ENCODE measurements around the gene RSPH1.
"Not testable (repeated sequence)": the region's sequence is repeated elsewhere in the genome, so short reads cannot be mapped to it uniquely, and the experiment has no call there.

Gene RSPH1

GRCh38 chr21:42489006-42489563 lies 6.9 kb downstream of the RSPH1 start:
- DNase-seq (ENCODE audit: low read depth in 2 of 2), result no peak

- no peak for DNase-seq (ENCODE audit: low read depth in 2 of 2)
These were observed 9.5 kb downstream of the RSPH1 start for GRCh38 chr21:42486531-42486930.

GRCh38 chr21:42486072-42486471 lies 10.0 kb downstream of the RSPH1 start:
- DNase-seq (ENCODE audit: low read depth in 2 of 2), result no peak

DNA sequence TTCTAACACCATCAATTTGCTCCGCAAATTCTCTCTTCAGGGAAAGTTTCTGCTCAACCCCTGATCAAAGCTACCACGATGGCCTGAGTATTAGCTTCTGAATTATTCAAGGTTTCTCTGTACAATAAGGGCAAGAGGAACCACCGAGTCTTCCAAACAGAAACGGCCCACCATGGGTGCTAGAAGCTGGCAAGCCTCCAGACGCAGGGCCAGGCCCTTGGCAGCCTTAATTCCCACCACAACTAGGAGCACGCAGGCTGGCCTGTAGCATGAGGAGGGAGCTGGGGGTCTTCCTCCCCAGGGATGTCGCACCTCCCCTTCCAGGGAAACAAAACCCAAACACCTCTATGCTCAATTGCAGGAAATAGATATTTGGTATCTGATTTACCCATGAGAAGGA lies 11.1 kb downstream of the RSPH1 start:
- DNase-seq (ENCODE audit: low read depth in 2 of 2), result no peak

DNA sequence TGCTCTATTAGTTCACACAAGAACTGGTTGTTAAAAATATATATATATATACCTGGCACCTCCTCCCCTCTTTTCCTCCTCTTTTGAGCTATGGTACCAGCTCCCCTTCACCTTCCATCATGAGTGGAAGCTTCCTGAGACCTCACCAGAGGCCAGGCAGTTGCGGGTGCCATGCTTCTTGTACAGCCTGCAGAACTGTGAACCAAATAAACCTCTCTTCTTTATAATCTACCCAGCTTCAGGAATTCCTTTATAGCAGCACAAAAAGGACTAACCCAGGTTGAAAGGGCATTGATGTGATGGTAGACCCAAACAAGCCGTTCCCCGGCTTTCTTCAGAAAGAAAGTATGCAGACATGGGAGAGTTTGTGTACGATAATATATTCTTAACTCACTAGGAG lies 14.9 kb downstream of the RSPH1 start:
- DNase-seq (ENCODE audit: low read depth in 2 of 2), result no peak

GRCh38 chr21:42480736-42481135 lies 15.3 kb downstream of the RSPH1 start:
- no peak for DNase-seq (ENCODE audit: low read depth in 2 of 2)

DNA sequence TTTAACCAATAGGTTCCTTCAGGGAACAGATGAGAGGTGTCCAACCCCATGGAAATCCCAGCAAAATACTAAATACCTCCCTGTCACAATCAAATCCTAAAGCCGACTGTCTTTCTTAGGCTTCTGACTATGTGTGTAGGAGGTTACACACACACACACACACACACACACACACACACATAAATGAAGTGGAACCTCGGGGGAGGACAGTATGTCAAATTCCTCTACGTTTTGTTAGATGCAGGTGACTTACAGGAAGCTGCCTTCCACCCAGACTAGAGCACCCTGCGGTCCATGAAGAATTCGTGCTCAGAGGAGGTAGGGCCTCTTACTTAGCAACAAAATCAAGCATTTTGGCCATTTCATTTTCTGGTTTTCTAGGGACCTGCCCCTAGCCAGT lies 16.4 kb downstream of the RSPH1 start:
- no peak for DNase-seq (ENCODE audit: low read depth in 2 of 2)

DNA sequence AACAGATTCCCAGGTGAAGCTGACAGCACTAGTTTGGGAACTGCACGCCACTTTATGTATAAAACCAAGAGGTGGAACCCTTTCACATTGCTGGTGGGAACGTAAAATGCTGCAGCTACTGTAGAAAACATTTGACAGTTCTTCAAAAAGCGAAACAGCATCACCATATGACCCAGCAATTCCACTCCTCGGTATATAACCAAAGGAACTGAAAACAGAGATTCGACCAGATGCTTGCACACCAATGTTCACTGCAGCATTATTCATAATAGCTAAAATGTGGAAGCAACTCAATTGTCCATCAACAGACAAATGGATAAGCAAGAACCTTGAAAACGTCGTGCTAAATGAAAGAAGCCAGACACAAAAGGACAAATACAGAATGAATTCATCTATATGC lies 17.5 kb downstream of the RSPH1 start:
- no peak for DNase-seq (ENCODE audit: low read depth in 2 of 2)

DNA sequence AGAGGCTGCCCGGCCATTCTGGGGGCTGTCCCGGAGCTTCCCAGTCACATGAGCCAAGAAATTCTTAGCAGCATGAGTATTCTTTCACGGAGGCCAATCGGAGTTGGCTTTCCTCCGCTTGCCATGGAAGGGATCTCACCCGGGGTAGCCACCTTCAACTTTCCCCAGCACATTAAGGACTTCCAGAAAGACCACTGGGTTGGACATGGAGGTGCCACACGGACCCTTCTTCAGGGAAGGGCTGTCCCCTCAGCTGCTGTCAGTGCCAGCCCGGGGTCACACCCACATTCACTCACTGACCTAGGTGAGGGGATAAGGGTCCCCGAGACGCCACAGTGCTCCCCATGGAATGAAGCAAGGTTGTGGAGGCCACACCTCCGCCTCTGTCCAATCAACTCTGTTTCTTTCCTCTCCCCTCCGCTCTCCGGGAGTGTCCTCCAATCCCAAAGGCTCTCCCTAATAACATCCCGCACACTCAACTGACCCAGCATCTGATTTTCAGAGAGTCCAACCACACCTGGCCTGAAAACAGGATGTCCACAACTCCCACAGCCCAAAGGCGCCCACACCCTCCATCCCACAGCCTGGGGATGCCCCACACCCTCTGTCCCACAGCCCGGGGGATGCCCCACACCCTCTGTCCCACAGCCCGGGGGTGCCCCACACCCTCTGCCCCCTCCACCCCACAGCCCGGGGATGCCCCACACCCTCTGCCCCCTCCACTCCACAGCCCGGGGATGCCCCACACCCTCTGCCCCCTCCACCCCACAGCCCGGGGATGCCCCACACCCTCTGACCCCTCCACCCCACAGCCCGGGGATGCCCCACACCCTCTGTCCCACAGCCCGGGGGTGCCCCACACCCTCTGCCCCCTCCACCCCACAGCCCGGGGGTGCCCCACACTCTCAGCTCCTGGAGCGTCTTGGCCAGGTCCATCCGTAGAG lies 19.4 kb downstream of the RSPH1 start:
- no peak for DNase-seq (ENCODE audit: low read depth in 2 of 2)

- DNase-seq (ENCODE audit: low read depth in 2 of 2), result no peak
These were observed 20.3 kb downstream of the RSPH1 start for GRCh38 chr21:42475526-42476387.

DNA sequence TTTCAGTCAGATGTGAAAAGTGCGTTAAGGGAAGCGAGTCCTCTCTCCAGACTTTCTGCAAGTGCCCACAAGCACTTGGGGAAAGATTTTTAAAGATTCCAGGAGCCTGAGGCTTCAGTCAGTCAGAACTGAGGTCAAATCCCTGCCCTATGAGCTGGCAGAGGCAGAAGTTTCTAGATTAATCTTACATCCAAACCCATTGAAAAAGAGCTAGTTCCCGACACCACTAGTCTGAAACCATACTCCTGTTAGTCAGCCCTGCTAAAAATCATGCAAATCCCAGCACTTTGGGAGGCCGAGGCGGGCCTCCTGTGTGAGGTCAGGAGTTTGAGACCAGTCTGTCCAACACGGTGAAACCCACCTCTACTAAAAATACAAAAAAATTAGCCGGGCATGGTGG lies 21.0 kb downstream of the RSPH1 start:
- DNase-seq (ENCODE audit: low read depth in 2 of 2), result no peak

GRCh38 chr21:42474043-42474831 lies 21.8 kb downstream of the RSPH1 start:
- DNase-seq (ENCODE audit: low read depth in 2 of 2), result no peak

GRCh38 chr21:42473498-42474042 lies 22.5 kb downstream of the RSPH1 start:
- DNase-seq (ENCODE audit: low read depth in 2 of 2), result no peak

DNA sequence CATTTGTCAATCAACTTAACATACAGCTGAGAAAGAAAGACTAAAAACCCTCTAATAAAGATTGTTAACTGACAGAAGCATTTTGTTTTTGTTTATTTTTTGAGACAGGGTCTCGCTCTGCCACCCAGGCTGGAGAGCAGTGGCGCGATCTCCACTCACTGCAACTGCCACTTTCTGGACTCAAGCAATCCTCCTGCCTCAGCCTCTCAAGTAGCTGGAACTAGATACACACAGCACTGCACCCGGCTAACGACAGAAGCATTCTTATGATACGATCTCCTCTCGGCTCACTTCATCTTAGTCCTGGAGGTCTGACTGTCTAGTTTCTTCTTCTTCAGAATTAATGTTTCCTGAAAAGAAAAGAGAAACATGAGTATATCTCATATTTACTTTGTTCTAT lies 23.5 kb downstream of the RSPH1 start:
- DNase-seq (ENCODE audit: low read depth in 2 of 2), result no peak

- DNase-seq (ENCODE audit: low read depth in 2 of 2), result no peak
These were observed 24.2 kb downstream of the RSPH1 start for GRCh38 chr21:42471716-42472330.

DNA sequence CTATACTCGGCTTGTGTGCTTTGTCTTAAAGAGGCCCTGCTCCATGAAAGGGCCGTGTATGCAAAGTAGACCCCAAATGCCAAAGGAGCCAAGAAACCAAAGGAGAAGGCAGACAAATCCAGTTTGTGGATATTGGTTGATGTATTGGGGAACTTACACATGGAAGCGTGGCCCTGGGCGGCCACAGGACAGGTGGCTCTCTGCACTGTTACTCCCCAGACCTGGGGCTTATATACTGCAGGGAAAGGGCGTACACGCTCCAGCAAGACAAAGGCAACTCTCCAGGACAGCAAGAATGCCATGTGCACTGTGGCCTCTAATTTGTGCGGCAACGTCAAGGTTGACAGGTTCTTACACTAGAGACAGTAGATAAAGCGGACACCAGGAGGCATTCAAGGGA lies 24.8 kb downstream of the RSPH1 start:
- no peak for DNase-seq (ENCODE audit: low read depth in 2 of 2)

GRCh38 chr21:42469726-42470125 lies 26.3 kb downstream of the RSPH1 start:
- not testable (repeated sequence) for DNase-seq (ENCODE audit: low read depth in 2 of 2)

GRCh38 chr21:42469272-42469671 lies 26.8 kb downstream of the RSPH1 start:
- DNase-seq (ENCODE audit: low read depth in 2 of 2), result no peak

DNA sequence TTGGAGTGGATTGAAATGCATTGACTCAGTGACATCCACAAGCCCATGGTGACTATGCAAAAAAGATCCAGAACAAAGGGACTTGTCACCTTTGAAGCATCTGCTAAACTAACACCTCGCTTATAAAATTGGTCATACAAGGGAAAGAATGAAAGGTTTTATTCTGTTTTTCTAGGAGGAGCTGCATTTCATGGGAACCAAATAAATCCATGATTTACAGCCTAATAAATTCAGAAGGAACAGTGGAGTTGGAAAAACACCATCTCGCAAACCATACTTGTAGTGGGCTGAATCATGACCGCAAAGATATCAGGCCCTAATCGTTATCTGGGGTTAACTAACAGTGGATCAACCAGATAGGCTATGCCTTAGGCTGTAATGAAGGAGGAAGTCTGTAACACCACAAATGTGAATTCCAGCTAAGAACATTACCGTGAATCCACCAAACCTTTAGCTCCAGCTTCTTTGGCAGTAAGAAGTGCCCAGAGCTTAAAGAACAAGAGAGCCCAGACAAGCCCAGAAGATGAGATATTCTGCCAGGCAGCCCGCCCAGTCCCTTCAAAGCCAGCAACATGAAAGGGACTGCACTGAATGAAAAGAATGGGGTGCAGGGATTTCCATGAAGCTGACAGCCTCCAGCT lies 27.4 kb downstream of the RSPH1 start:
- DNase-seq (ENCODE audit: low read depth in 2 of 2), result no peak
